HG03097 (cell line): ENCODE results near the gene NQO2.
"Not testable (repeated sequence)": the region's sequence is repeated elsewhere in the genome, so short reads cannot be mapped to it uniquely, and the experiment has no call there.

Experiments
- ATAC-seq: cut with Tn5 transposase; IDR thresholded peaks from one replicate; pipeline ENCODE4 v1.9.1; 2021; ENCODE audit not compliant: unreplicated experiment, low FRiP score

The NQO2 gene

GRCh38 chr6:3036861-3037637, 37.4 kb downstream of the NQO2 start:
- no peak for ATAC-seq

- no peak for ATAC-seq
These were observed 38.1 kb downstream of the NQO2 start for GRCh38 chr6:3037638-3038365.

- no peak for ATAC-seq
These were observed 39.7 kb downstream of the NQO2 start for GRCh38 chr6:3039384-3039783.

- no peak for ATAC-seq
These were observed 41.5 kb downstream of the NQO2 start for GRCh38 chr6:3041147-3041546.

- no peak for ATAC-seq
These were observed 41.9 kb downstream of the NQO2 start for GRCh38 chr6:3041606-3042005.

GRCh38 chr6:3045369-3045768, 45.7 kb downstream of the NQO2 start:
- ATAC-seq: no peak

- no peak for ATAC-seq
These were observed 46.1 kb downstream of the NQO2 start for GRCh38 chr6:3045777-3046176.

- no peak for ATAC-seq
These were observed 46.6 kb downstream of the NQO2 start for GRCh38 chr6:3046295-3046694.

- not testable (repeated sequence) for ATAC-seq
These were observed 48.3 kb downstream of the NQO2 start for GRCh38 chr6:3048009-3048408.

- no peak for ATAC-seq
These were observed 53.0 kb downstream of the NQO2 start for GRCh38 chr6:3052481-3053230.

GRCh38 chr6:3053231-3053508, 53.5 kb downstream of the NQO2 start:
- no peak for ATAC-seq

GRCh38 chr6:3054229-3055157, 54.8 kb downstream of the NQO2 start:
- not testable (repeated sequence) for ATAC-seq

GRCh38 chr6:3055158-3055499, 55.4 kb downstream of the NQO2 start:
- not testable (repeated sequence) for ATAC-seq

- no peak for ATAC-seq
These were observed 57.5 kb downstream of the NQO2 start for GRCh38 chr6:3057063-3057770.

- ATAC-seq: no peak
These were observed 59.3 kb downstream of the NQO2 start for GRCh38 chr6:3058957-3059356.

- ATAC-seq: not testable (repeated sequence)
These were observed 60.4 kb downstream of the NQO2 start for GRCh38 chr6:3060092-3060491.

GRCh38 chr6:3061501-3061941, 61.8 kb downstream of the NQO2 start:
- ATAC-seq: no peak

- ATAC-seq: not testable (repeated sequence)
These were observed 63.6 kb downstream of the NQO2 start for GRCh38 chr6:3063340-3063732.

- peak; percentile 47 for ATAC-seq
These were observed 64.3 kb downstream of the NQO2 start for GRCh38 chr6:3063733-3064700.
